Measurements from ENCODE around the gene CRAMP1.

CRAMP1 gene

DNA sequence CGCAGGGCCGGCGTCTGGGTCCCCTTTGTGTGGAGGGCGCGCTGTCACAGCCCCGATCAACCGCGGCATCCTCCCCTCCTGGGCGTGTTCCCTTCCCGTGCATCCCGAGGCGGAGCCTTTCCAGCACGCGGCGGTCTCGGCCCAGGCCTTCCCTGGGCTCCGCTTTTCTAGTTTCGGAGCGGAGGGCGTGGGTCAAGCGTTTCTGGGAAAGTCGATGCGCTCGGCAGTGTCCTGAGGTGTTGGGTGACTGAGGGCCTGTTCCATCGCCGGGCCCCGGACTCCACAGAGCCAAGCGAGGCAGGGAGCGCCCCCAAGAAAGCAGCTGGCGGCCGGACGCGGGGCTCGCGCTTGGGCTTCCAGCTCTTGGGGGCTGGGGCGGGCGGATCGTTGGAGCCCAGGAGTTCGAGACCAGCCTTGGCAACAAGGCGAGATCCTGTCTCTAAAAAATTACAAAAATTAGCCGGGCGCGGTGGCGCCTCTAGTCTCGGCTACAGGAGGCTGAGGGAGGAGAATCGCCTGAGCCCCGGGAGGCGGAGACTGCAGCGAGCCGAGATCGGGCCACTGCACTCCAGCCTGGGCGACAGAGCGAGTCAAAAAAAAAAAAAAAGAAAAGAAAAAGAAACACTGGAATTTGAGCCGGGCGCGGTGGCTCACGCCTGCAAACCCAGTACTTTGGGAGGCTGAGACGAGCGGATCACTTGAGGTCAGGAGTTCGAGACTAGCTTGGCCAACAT is 1.1 kb upstream of the CRAMP1 start:
- H3K36me3 ChIP-seq = peaks cover 21% of the 10 kb centered on the region
- H3K27me3 ChIP-seq (ENCODE audit: insufficient read depth, low read depth, severe bottlenecking) = peaks cover 4% of the 10 kb centered on the region
- H3K4me3 ChIP-seq (ENCODE audit: low read depth, low read length) = peak overlapping the region; percentile 75
- no peak for DNase-seq
- H3K9me3 ChIP-seq (ENCODE audit: severe bottlenecking) = no peaks in the 10 kb centered on the region
- TF ChIP-seq, protein P1, sequence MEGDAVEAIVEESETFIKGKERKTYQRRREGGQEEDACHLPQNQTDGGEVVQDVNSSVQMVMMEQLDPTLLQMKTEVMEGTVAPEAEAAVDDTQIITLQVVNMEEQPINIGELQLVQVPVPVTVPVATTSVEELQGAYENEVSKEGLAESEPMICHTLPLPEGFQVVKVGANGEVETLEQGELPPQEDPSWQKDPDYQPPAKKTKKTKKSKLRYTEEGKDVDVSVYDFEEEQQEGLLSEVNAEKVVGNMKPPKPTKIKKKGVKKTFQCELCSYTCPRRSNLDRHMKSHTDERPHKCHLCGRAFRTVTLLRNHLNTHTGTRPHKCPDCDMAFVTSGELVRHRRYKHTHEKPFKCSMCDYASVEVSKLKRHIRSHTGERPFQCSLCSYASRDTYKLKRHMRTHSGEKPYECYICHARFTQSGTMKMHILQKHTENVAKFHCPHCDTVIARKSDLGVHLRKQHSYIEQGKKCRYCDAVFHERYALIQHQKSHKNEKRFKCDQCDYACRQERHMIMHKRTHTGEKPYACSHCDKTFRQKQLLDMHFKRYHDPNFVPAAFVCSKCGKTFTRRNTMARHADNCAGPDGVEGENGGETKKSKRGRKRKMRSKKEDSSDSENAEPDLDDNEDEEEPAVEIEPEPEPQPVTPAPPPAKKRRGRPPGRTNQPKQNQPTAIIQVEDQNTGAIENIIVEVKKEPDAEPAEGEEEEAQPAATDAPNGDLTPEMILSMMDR (IDR thresholded peaks at IDR 0.05; ENCODE audit: low read depth, low read length) = no peak
- peak overlapping the region; percentile 92 for H3K27ac ChIP-seq

GRCh38 chr16:1613211-1613622 is 1.1 kb downstream of the CRAMP1 start:
- TF ChIP-seq, protein P1 (IDR thresholded peaks at IDR 0.05; ENCODE audit: low read depth, low read length) = no peak
- Histone ChIP-seq H3K9me3 (ENCODE audit: severe bottlenecking) (no peaks in the 10 kb centered on the region), H3K36me3 (peaks cover 28% of the 10 kb centered on the region), H3K27me3 (ENCODE audit: insufficient read depth, low read depth, severe bottlenecking) (peaks cover 4% of the 10 kb centered on the region), H3K27ac (no peak overlapping the region), H3K4me3 (ENCODE audit: low read depth, low read length) (peak overlapping the region; percentile 73)
- DNase-seq = no peak

DNA sequence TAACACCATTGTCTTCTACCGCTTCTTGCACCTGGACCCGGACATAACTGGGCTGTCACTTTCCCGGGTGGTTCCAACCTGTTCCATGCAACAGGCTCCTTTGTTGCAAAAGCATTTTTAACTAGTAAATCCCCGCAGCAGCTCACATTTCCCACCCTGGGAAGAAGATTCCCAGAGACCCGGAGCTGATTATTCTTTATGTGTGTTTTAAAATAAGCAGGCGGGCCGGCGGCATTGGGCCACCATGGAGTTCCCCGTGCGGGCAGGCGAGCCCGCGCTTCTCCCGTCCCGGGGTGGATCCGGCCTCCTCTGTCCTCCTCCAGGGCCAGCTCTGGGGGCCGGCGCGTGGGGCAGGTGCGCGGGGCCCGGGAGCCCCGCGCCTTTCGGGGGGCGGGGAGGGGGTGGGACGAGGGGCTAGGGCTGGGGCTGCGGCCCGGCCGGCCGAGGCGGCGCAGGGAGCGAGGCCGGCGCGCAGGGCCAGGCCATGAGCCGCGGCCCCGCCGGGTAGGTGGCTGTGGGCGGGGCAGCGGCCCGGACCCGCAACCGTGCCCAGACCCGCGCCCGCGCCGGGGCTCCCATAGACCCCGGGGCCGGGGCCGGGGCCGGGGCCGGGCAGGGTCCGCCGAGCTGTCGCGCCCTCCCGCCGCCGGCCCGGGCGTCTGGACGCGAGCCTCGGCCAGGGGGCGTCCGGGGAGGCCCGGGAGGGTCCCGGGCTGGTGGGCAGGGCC is 1.7 kb downstream of the CRAMP1 start:
- DNase-seq = no peak
- Histone ChIP-seq H3K27me3 (ENCODE audit: insufficient read depth, low read depth, severe bottlenecking) (peaks cover 4% of the 10 kb centered on the region), H3K9me3 (ENCODE audit: severe bottlenecking) (no peaks in the 10 kb centered on the region), H3K27ac (no peak overlapping the region), H3K4me3 (ENCODE audit: low read depth, low read length) (peak overlapping the region; percentile 73), H3K36me3 (peaks cover 34% of the 10 kb centered on the region)
- TF ChIP-seq, protein P1 (IDR thresholded peaks at IDR 0.05; ENCODE audit: low read depth, low read length) = no peak

- Histone ChIP-seq H3K36me3 (peaks cover 41% of the 10 kb centered on the region), H3K27me3 (ENCODE audit: insufficient read depth, low read depth, severe bottlenecking) (peaks cover 4% of the 10 kb centered on the region), H3K4me3 (ENCODE audit: low read depth, low read length) (peak overlapping the region; percentile 67), H3K27ac (peak overlapping the region; percentile 67), H3K9me3 (ENCODE audit: severe bottlenecking) (no peaks in the 10 kb centered on the region)
- peak; percentile 28 for DNase-seq
- TF ChIP-seq, protein P1 (IDR thresholded peaks at IDR 0.05; ENCODE audit: low read depth, low read length) = no peak
Measured at GRCh38 chr16:1614456-1615102, 2.4 kb downstream of the CRAMP1 start.

DNA sequence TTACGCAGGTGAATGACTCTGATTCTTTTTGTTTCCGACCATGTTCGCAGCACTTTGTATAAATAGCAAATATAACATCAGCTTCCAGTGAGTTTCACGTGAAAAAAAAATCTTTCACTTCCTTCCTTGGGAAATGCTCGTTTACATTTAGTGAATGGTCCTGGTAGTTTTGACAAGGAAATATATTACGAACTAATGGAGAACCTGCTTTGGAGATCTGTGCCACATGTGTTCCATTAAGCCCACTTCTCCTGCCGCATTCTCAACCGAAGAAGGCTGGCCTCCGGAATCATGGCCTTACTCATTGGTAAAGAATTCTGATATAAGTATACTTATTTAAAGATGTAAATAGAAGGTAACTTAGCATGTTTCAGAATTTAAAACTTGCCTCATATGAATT is 3.6 kb downstream of the CRAMP1 start:
- TF ChIP-seq, protein P1 (IDR thresholded peaks at IDR 0.05; ENCODE audit: low read depth, low read length) = no peak
- no peaks in the 10 kb centered on the region for H3K9me3 ChIP-seq (ENCODE audit: severe bottlenecking)
- DNase-seq = no peak
- peaks cover 51% of the 10 kb centered on the region for H3K36me3 ChIP-seq
- H3K27ac ChIP-seq = no peak overlapping the region
- peaks cover 4% of the 10 kb centered on the region for H3K27me3 ChIP-seq (ENCODE audit: insufficient read depth, low read depth, severe bottlenecking)
- H3K4me3 ChIP-seq (ENCODE audit: low read depth, low read length) = no peak overlapping the region

All from WERI-Rb-1 (cell line).